Measurements from ENCODE around the gene CD7. TPM values are rescaled to one million over a fixed set of nuclear protein-coding genes. Genes with fewer than 3 reads are reported as not detected.

The CD7 gene
- total and polyA plus RNA-seq, 9 of the 15 experiments (the other 6 are each of a cell fraction or from before 2014, with no cell fraction given) = 0.21 to 0.35 TPM; not detected in 7

DNA sequence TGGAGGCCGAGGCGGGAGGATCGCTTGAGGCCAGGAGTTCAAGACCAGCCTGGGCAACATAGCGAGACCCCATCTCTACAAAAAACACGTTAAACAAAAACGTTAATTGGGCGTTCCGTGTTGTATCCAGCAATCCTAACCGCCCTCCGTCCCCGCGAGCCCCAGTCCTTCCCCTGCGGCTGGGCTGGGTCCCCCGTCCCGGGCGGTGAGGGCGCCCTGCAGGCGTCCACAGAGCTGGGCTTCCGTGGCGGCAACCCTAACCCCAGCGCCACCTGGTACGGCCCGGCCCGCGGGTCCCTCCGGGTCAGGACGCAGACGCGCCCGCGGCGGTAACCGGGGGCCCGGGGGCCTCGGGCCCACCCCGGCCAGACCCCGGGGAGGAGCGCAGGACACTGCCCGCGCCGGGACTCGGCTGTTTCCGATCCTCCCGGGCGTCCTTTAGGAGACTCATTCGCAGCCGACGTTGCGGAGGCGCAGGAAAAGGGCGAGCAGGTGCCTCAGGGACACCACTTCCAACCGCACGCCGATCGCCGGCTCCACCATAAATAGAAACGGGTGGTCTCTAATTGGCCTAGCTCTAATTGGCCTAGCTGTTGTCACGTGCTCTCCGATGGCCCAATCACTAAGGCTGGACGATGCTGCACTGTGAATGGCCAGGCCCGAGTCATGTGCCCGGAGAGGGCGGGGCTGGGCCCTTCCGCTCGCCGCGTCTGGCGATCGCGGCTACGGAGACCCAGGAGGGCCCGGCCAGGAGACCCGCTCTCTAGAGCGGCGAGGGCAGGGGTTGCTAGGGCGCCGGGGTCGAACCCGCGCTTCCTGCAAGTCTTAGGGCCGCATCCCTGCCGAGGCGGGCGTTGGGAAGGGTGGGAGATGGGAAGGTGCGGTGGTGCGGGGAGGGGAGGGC is 24.9 kb downstream of the CD7 start (continued):
- TF ChIP-seq ZNF551 (CRISPR knock-in tag; IDR thresholded peaks at IDR 0.05) = no peak
- TF ChIP-seq HSF4 (CRISPR knock-in tag; IDR thresholded peaks at IDR 0.05; ENCODE audit: borderline replicate concordance) = no peak
- no peak for TF ChIP-seq ZNF449 (CRISPR knock-in tag; IDR thresholded peaks at IDR 0.05)
- no peak for TF ChIP-seq WHSC1 (IDR thresholded peaks at IDR 0.05; ENCODE audit: low read length)
- TF ChIP-seq POU5F1 (IDR thresholded peaks at IDR 0.05; ENCODE audit: borderline replicate concordance, low read depth, low read length, partially characterized antibody) = peak; percentile 71
- no peak for TF ChIP-seq ZNF23 (CRISPR knock-in tag; IDR thresholded peaks at IDR 0.05)
- no peak for TF ChIP-seq ZNF57 (CRISPR knock-in tag; IDR thresholded peaks at IDR 0.05)
- no peak for TF ChIP-seq FOXA1 (IDR thresholded peaks at IDR 0.05; ENCODE audit: borderline replicate concordance)
- 0 out of 2 replicates have a peak, but pooled peaks have one; percentile 22 for TF ChIP-seq ELF1 (tag; IDR thresholded peaks at IDR 0.05)
- TF ChIP-seq BRD4 (IDR thresholded peaks at IDR 0.05) = no peak
- TF ChIP-seq NCOA4 (IDR thresholded peaks at IDR 0.05; ENCODE audit: partially characterized antibody) = no peak
- no peak for TF ChIP-seq PRMT5 (CRISPR knock-in tag; IDR thresholded peaks at IDR 0.05)
- TF ChIP-seq ATF4 (CRISPR knock-in tag; IDR thresholded peaks at IDR 0.05) = 0 out of 2 replicates have a peak, but pooled peaks have one; percentile 11
- TF ChIP-seq PREB (CRISPR knock-in tag; IDR thresholded peaks at IDR 0.05) = no peak
- no peak for TF ChIP-seq ZNF217 (CRISPR knock-in tag; IDR thresholded peaks at IDR 0.05)
- TF ChIP-seq, protein P1, sequence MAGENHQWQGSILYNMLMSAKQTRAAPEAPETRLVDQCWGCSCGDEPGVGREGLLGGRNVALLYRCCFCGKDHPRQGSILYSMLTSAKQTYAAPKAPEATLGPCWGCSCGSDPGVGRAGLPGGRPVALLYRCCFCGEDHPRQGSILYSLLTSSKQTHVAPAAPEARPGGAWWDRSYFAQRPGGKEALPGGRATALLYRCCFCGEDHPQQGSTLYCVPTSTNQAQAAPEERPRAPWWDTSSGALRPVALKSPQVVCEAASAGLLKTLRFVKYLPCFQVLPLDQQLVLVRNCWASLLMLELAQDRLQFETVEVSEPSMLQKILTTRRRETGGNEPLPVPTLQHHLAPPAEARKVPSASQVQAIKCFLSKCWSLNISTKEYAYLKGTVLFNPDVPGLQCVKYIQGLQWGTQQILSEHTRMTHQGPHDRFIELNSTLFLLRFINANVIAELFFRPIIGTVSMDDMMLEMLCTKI (IDR thresholded peaks at IDR 0.05; ENCODE audit: partially characterized antibody) = no peak
- TF ChIP-seq EGR1 (conservative IDR thresholded peaks at IDR 0.05) = no peak; the same call in 1 of the 2 replicates
- TF ChIP-seq TGIF2 (CRISPR knock-in tag; IDR thresholded peaks at IDR 0.05) = no peak; the same call in 1 of the 2 replicates
- TF ChIP-seq ZNF282 (CRISPR knock-in tag; IDR thresholded peaks at IDR 0.05) = peak; percentile 73; the same call in 1 of the 2 replicates
- peak; percentile 97 for TF ChIP-seq SUPT5H (IDR thresholded peaks at IDR 0.05)
- TF ChIP-seq U2AF2 (optimal IDR thresholded peaks at IDR 0.05; ENCODE audit: low read depth, low read length) = no peak
- TF ChIP-seq MTA3 (IDR thresholded peaks at IDR 0.05; ENCODE audit: borderline replicate concordance) = peak; percentile 98
- TF ChIP-seq ZNF274 (IDR thresholded peaks at IDR 0.05; ENCODE audit: borderline replicate concordance, low read depth, low read length) = peak; percentile 34; the same call in 1 of the 2 replicates
- no peak; the same call in 1 of the 2 replicates for TF ChIP-seq HDAC8 (tag; IDR thresholded peaks at IDR 0.05)
- TF ChIP-seq GATA2 (CRISPR knock-in tag; IDR thresholded peaks at IDR 0.05) = no peak

Measured in K562 (cell line).